Ramos (cell line): ENCODE data around the gene NUDT13.

Experiments used
- in situ Hi-C: fragments of 300-500 bp; cut with MboI; formaldehyde crosslinking; loops from one replicate; pipeline ENCODE4 v1.14.3; 2022; ENCODE audit warnings: low sequenced_read_pairs; ENCODE audit not compliant: unreplicated experiment

NUDT13 gene

GRCh38 chr10:73159038-73159648, 48.9 kb downstream of the NUDT13 start:
- in situ Hi-C loops: loop anchor here (25.0 kb wide), 1 partner anchor 797 kb away; the partner anchor contains the start of gene DNAJB12

GRCh38 chr10:73161079-73161478, 50.8 kb downstream of the NUDT13 start:
- in situ Hi-C loops: loop anchor here (25.0 kb wide), 1 partner anchor 799 kb away; the partner anchor contains the start of gene DNAJB12

- in situ Hi-C loops: loop anchor here (25.0 kb wide), 1 partner anchor 799 kb away; the partner anchor contains the start of gene DNAJB12
Measured at GRCh38 chr10:73161662-73162061, 51.4 kb downstream of the NUDT13 start.

GRCh38 chr10:73163096-73163495, 52.8 kb downstream of the NUDT13 start:
- in situ Hi-C loops: loop anchor here (25.0 kb wide), 1 partner anchor 801 kb away; the partner anchor contains the start of gene DNAJB12

DNA sequence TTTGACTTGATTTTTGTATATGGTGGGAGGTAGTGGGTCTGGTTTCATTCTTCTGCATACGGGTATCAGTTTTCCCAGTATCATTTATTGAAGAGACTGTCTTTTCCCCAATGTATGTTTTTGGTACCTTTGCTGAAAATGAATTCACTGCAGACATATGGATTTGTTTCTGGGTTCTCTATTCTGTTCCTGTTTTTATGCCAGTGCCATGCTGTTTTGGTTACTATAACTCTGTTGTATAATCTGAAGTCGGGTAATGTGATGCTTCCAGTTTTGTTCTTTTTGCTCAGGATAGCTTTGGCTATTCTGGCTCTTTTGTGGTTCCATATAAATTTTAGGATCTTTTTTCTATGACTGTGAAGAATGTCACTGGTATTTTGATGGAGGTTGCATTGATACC, 56.7 kb downstream of the NUDT13 start:
- in situ Hi-C loops: loop anchor here (25.0 kb wide), 1 partner anchor 805 kb away; the partner anchor contains the start of gene DNAJB12

DNA sequence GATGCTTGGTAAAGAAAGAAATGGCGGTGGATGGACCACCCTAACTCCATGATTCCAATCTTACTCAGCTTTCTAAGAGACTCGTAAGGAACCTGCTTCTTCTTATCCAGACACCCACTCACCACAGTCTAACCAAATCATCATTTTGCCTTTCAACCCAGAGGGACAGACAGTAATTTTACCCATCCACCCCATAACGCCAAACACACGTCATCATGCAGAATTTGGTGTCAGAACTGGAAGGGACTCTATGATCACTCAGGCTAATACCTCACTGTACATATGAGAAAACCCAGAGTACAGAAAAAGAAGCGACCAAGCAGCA, 57.2 kb downstream of the NUDT13 start:
- in situ Hi-C loops: loop anchor here (25.0 kb wide), 1 partner anchor 805 kb away; the partner anchor contains the start of gene DNAJB12

GRCh38 chr10:73167783-73168464, 57.7 kb downstream of the NUDT13 start, which contains the start of the genes ECD and FAM149B1:
ECD (minus strand) TSS chr10:73168008; CDS start chr10:73163937, 4,071 bp downstream.
FAM149B1 (plus strand) TSS chr10:73168119; CDS start chr10:73168340, 221 bp downstream.
- in situ Hi-C loops: loop anchor here (25.0 kb wide), 1 partner anchor 806 kb away; the partner anchor contains the start of gene DNAJB12

- in situ Hi-C loops: loop anchor here (25.0 kb wide), 1 partner anchor 806 kb away; the partner anchor contains the start of gene DNAJB12
Measured at GRCh38 chr10:73168465-73168803, 58.2 kb downstream of the NUDT13 start.

- in situ Hi-C loops: loop anchor here (25.0 kb wide), 1 partner anchor 807 kb away; the partner anchor contains the start of gene DNAJB12
Measured at GRCh38 chr10:73169320-73169719, 59.1 kb downstream of the NUDT13 start.

- in situ Hi-C loops: loop anchor here (25.0 kb wide), 1 partner anchor 811 kb away; the partner anchor contains the start of gene DNAJB12
Measured at GRCh38 chr10:73172867-73173266, 62.6 kb downstream of the NUDT13 start.

GRCh38 chr10:73174148-73174925, 64.1 kb downstream of the NUDT13 start:
- in situ Hi-C loops: loop anchor here (25.0 kb wide), 1 partner anchor 812 kb away; the partner anchor contains the start of gene DNAJB12
